Activated CD8-positive, alpha-beta T cell treated with anti-CD3 and anti-CD28 coated beads, Interleukin-2, amount 10 ng/mL, durations not matched to agents 7 days and 5 days (primary cell): ENCODE measurements around the gene ATP5PO. TPM values are rescaled to one million over a fixed set of nuclear protein-coding genes. Genes with fewer than 3 reads are reported as not detected.

Experiments used
- ATAC-seq: fragments of 150-1000 bp; cut with Tn5 transposase; one replicate; pipeline ENCODE4 v1.10.0; 2021; ENCODE audit warnings: moderate library complexity
- CTCF ChIA-PET: fragments of 350-600 bp; sonication (Branson Sonifier 250); formaldehyde crosslinking; loops from one replicate; lab custom pipeline; 2021; ENCODE audit warnings: antibody characterized with exemption; lab: Charles Lee
- POLR2A ChIA-PET: fragments of 350-600 bp; sonication (Branson Sonifier 250); formaldehyde crosslinking; loops from one replicate; lab custom pipeline; 2021; ENCODE audit warnings: antibody characterized with exemption; lab: Charles Lee
- DNase-seq: peaks from one replicate; pipeline ENCODE4 v3.0.0-alpha.2; 2020
- H3K27ac Mint-ChIP-seq: one replicate; pipeline ENCODE4 v1.8.0; 2021; ENCODE audit warnings: mild to moderate bottlenecking, mixed read lengths
- H3K27me3 Mint-ChIP-seq: one replicate; pipeline ENCODE4 v1.8.0; 2021; ENCODE audit warnings: low read depth, mixed read lengths
- H3K36me3 Mint-ChIP-seq: one replicate; pipeline ENCODE4 v1.8.0; 2021; ENCODE audit warnings: low read depth, mixed read lengths
- H3K4me1 Mint-ChIP-seq: one replicate; pipeline ENCODE4 v1.8.0; 2021; ENCODE audit warnings: low read depth, mixed read lengths
- H3K4me3 Mint-ChIP-seq: one replicate; pipeline ENCODE4 v1.8.0; 2021; ENCODE audit warnings: mild to moderate bottlenecking, mixed read lengths
- H3K9me3 Mint-ChIP-seq: one replicate; pipeline ENCODE4 v1.8.0; 2022; ENCODE audit warnings: mixed read lengths; ENCODE audit not compliant: insufficient read depth
- total RNA-seq, 2 experiments: library from RNA; stranded (reverse); gene quantifications; one replicate each; pipeline ENCODE4 v1.2.3, GENCODE V29; 2021

ATP5PO gene
- total RNA-seq, 2 experiments from 2014 or later, result 229 to 231 TPM

GRCh38 chr21:33898586-33898985 is 17.0 kb downstream of the ATP5PO start:
- Mint-ChIP-seq H3K4me1 (peaks cover 33% of the 10 kb centered on the region), H3K36me3 (peaks cover 25% of the 10 kb centered on the region), H3K9me3 (no peaks in the 10 kb centered on the region), H3K4me3 (no peak overlapping the region), H3K27me3 (peaks cover 2% of the 10 kb centered on the region), H3K27ac (no peak overlapping the region)
- ATAC-seq (no peak), DNase-seq (no peak)
- ChIA-PET POLR2A (no interaction called here), CTCF (no interaction called here)

GRCh38 chr21:33897739-33898138 is 17.9 kb downstream of the ATP5PO start:
- no peak for DNase-seq
- H3K4me3 Mint-ChIP-seq, result no peak overlapping the region
- no peak overlapping the region for H3K27ac Mint-ChIP-seq
- H3K4me1 Mint-ChIP-seq, result peaks cover 32% of the 10 kb centered on the region
- no peaks in the 10 kb centered on the region for H3K9me3 Mint-ChIP-seq
- no peak for ATAC-seq
- CTCF ChIA-PET, result no interaction called here
- POLR2A ChIA-PET, result no interaction called here
- peaks cover 2% of the 10 kb centered on the region for H3K27me3 Mint-ChIP-seq
- H3K36me3 Mint-ChIP-seq, result peaks cover 16% of the 10 kb centered on the region

DNA sequence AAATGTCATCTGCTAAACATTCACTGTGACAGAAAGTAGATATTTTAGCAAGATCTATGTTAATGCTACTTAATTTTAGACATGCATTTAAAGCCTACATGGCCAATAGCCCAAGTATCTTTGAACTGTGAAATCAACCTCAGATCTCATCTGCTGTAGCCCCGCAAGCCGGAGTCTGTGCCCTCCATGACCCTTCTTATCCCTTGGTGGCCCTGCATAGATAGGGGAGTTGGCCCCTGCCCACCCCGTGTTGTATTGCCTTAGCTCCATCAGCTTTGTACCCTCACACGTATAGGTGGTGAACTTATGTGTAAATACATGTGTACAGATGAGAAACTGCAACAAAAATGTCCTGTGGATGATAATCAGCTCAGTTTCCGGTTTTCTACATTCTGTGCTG is 18.5 kb downstream of the ATP5PO start:
- DNase-seq (no peak), ATAC-seq (no peak)
- Mint-ChIP-seq H3K27ac (no peak overlapping the region), H3K4me3 (no peak overlapping the region), H3K9me3 (no peaks in the 10 kb centered on the region), H3K36me3 (peaks cover 11% of the 10 kb centered on the region), H3K27me3 (peaks cover 2% of the 10 kb centered on the region), H3K4me1 (peaks cover 27% of the 10 kb centered on the region)
- POLR2A ChIA-PET, result no interaction called here
- CTCF ChIA-PET, result no interaction called here

DNA sequence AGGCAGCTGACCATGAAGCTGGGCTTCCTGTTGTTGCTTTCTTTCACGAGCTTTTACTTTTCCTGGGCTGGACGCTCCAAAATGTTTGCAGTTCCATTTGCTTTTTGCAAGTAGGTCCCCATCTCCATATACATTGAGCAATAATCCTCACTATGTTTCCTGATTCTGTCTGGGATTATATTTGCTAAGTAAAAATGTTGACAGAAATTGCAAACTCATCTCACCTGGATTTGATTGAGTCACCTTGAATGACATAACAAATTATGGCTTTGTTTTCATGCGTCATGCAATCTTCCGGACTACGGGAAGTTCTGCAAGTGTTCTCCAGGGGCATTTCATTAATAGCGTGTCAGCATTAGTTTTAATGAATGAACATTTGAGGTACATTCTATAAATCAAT is 18.9 kb downstream of the ATP5PO start:
- H3K9me3 Mint-ChIP-seq, result no peaks in the 10 kb centered on the region
- POLR2A ChIA-PET, result no interaction called here
- CTCF ChIA-PET, result interaction anchor here (0.8 to 1.0 kb wide), 2 partner anchors 16 to 307 kb away, joined by 3 read pairs; no protein-coding TSS in a partner anchor
- peaks cover 9% of the 10 kb centered on the region for H3K36me3 Mint-ChIP-seq
- ATAC-seq (no peak), DNase-seq (no peak)
- H3K27ac Mint-ChIP-seq, result no peak overlapping the region
- H3K27me3 Mint-ChIP-seq, result peaks cover 2% of the 10 kb centered on the region
- no peak overlapping the region for H3K4me3 Mint-ChIP-seq
- H3K4me1 Mint-ChIP-seq, result peaks cover 25% of the 10 kb centered on the region

GRCh38 chr21:33895356-33895755 is 20.2 kb downstream of the ATP5PO start:
- DNase-seq (no peak), ATAC-seq (no peak)
- Mint-ChIP-seq H3K4me1 (peaks cover 20% of the 10 kb centered on the region), H3K36me3 (peaks cover 5% of the 10 kb centered on the region), H3K27ac (no peak overlapping the region), H3K9me3 (no peaks in the 10 kb centered on the region), H3K27me3 (peaks cover 2% of the 10 kb centered on the region), H3K4me3 (no peak overlapping the region)
- POLR2A ChIA-PET, result interaction anchor here (0.6 kb wide), 1 partner anchor 707 kb away, joined by 3 read pairs; no protein-coding TSS in a partner anchor
- CTCF ChIA-PET, result interaction anchor here (0.7 to 1.5 kb wide), 5 partner anchors 26 to 472 kb away, joined by 3 to 6 read pairs (median 3); no protein-coding TSS in a partner anchor

- ATAC-seq (peak; percentile 83), DNase-seq (peak; percentile 70)
- POLR2A ChIA-PET, result interaction anchor here (0.6 kb wide), 1 partner anchor 708 kb away, joined by 3 read pairs; no protein-coding TSS in a partner anchor
- Mint-ChIP-seq H3K27ac (no peak overlapping the region), H3K4me1 (peaks cover 17% of the 10 kb centered on the region), H3K36me3 (peaks cover 3% of the 10 kb centered on the region), H3K9me3 (no peaks in the 10 kb centered on the region), H3K4me3 (peak overlapping the region; percentile 50), H3K27me3 (peaks cover 2% of the 10 kb centered on the region)
- CTCF ChIA-PET, result interaction anchor here (0.7 to 1.5 kb wide), 6 partner anchors 25 to 473 kb away, joined by 3 to 6 read pairs (median 3); no protein-coding TSS in a partner anchor
These were observed 20.8 kb downstream of the ATP5PO start for GRCh38 chr21:33894736-33895288.

DNA sequence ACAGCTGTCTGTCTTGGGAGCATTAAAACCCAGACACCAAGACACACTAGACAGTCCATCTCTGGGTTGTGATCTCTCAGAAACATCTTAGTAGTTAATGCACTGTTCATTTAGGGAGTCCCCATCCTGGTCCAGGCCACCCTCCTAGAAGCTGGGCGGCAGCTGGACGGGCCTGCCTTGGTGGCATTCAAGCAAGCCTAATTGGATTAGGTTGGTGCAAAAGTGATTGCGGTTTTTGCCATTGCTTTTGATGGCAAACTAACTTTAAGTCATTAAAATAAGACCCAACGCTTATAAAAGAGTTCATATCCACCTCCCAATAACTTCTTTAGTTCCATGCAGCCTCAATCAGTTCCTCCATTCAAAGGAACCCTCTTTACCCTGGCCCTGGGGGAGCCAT is 21.7 kb downstream of the ATP5PO start:
- H3K27me3 Mint-ChIP-seq, result peaks cover 2% of the 10 kb centered on the region
- no peaks in the 10 kb centered on the region for H3K36me3 Mint-ChIP-seq
- H3K4me1 Mint-ChIP-seq, result peaks cover 14% of the 10 kb centered on the region
- no peak overlapping the region for H3K27ac Mint-ChIP-seq
- ATAC-seq, result no peak
- no peak overlapping the region for H3K4me3 Mint-ChIP-seq
- H3K9me3 Mint-ChIP-seq, result no peaks in the 10 kb centered on the region
- no peak for DNase-seq
- ChIA-PET CTCF (interaction anchor here (0.9 to 1.5 kb wide), 2 partner anchors 220 to 288 kb away, joined by 3 to 6 read pairs; no protein-coding TSS in a partner anchor), POLR2A (interaction anchor here (0.7 kb wide), 1 partner anchor 31 kb away, joined by 3 read pairs; no protein-coding TSS in a partner anchor)

DNA sequence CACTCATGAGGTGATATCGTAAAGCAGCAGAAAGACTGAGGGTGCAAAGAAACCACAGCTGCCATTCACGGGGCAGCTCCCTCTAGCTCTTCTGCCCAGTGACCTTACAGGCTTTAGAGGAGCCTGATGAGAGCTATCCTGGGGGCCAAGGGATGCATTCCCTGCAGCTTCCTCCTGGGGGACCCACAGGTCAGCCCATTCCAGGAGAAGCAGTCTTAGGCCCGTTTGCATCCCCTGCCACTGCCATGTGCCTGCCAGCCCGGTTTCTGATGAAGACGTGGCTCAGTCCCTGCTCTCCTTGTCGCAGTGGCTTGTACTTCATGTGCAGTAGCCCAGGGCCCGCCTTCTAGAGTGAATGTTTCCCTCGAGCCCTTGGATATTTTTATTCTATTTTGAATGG is 22.8 kb downstream of the ATP5PO start:
- no peaks in the 10 kb centered on the region for H3K9me3 Mint-ChIP-seq
- H3K36me3 Mint-ChIP-seq, result no peaks in the 10 kb centered on the region
- ATAC-seq, result no peak
- H3K4me1 Mint-ChIP-seq, result peaks cover 14% of the 10 kb centered on the region
- H3K27me3 Mint-ChIP-seq, result peaks cover 2% of the 10 kb centered on the region
- no peak overlapping the region for H3K4me3 Mint-ChIP-seq
- DNase-seq, result no peak
- POLR2A ChIA-PET, result interaction anchor here (0.6 kb wide), 2 partner anchors 88 to 171 kb away, joined by 3 read pairs; no protein-coding TSS in a partner anchor
- no peak overlapping the region for H3K27ac Mint-ChIP-seq
- CTCF ChIA-PET, result interaction anchor here (1.0 to 1.5 kb wide), 2 partner anchors 32 to 455 kb away, joined by 3 read pairs; no protein-coding TSS in a partner anchor

DNA sequence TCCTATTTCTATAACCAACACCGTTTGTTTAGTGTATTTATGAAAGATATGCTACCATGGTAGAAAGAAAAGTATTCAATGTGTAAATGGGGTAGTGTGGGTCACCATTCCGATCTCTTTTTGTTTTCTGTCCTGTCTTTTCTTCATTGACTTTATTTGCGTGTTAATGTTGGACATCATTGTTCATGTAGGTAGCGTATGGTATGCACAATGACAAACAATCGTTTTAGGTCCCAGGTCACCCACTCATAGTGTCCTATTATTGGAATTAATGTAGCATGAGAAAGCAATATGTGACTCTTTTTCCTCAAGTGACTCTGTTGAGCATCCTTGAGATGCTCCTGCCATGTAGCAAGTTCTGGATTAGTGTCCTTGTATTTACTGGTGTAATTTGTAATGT is 25.4 kb downstream of the ATP5PO start:
- ATAC-seq (no peak), DNase-seq (no peak)
- H3K36me3 Mint-ChIP-seq, result no peaks in the 10 kb centered on the region
- CTCF ChIA-PET, result no interaction called here
- H3K27ac Mint-ChIP-seq, result no peak overlapping the region
- H3K4me1 Mint-ChIP-seq, result peaks cover 8% of the 10 kb centered on the region
- peaks cover 2% of the 10 kb centered on the region for H3K27me3 Mint-ChIP-seq
- POLR2A ChIA-PET, result interaction anchor here (0.6 kb wide), 1 partner anchor 900 kb away, joined by 4 read pairs; no protein-coding TSS in a partner anchor
- H3K9me3 Mint-ChIP-seq, result no peaks in the 10 kb centered on the region
- no peak overlapping the region for H3K4me3 Mint-ChIP-seq

DNA sequence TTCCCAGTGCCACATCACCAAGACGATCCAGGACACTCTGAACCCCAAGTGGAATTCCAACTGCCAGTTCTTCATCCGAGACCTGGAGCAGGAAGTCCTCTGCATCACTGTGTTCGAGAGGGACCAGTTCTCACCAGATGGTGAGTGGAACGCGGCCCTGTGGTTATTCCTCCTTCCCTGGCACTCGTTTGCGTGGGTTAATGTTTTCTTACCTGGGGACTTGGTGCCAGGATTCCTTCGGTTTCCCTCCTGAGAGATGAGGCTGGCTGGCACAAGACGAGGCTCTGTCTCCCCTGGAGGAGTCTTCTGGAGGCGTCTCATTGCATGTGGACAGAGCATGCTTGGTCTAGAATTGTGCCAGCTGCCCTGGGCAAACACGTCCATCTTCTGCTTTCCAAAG is 29.3 kb downstream of the ATP5PO start:
- Mint-ChIP-seq H3K9me3 (no peaks in the 10 kb centered on the region), H3K27me3 (peaks cover 3% of the 10 kb centered on the region), H3K27ac (no peak overlapping the region), H3K4me1 (no peaks in the 10 kb centered on the region), H3K36me3 (no peaks in the 10 kb centered on the region), H3K4me3 (no peak overlapping the region)
- CTCF ChIA-PET, result no interaction called here
- POLR2A ChIA-PET, result no interaction called here
- DNase-seq, result no peak
- ATAC-seq, result no peak

DNA sequence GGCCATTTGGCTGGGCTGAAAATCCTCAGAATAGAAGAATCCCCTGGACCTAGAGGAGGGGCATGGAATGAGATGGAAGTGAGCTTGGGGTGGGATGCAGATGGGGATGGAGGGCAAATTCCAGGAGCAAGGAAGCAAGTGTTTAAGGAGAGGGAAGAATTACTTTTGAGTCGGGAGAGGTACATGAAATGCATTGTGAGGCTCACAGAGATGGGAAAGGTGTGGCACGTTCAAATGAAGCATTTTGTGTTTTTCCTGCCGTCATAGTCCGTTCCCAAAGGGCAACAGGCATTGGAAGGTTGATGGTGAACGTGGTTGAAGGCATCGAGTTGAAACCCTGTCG is 30.5 kb downstream of the ATP5PO start:
- no peak for DNase-seq
- ATAC-seq, result no peak
- H3K4me3 Mint-ChIP-seq, result no peak overlapping the region
- ChIA-PET CTCF (no interaction called here), POLR2A (no interaction called here)
- H3K27ac Mint-ChIP-seq, result no peak overlapping the region
- H3K36me3 Mint-ChIP-seq, result no peaks in the 10 kb centered on the region
- no peaks in the 10 kb centered on the region for H3K9me3 Mint-ChIP-seq
- peaks cover 3% of the 10 kb centered on the region for H3K27me3 Mint-ChIP-seq
- no peaks in the 10 kb centered on the region for H3K4me1 Mint-ChIP-seq

GRCh38 chr21:33884376-33885171 is 31.0 kb downstream of the ATP5PO start:
- DNase-seq (no peak), ATAC-seq (no peak)
- Mint-ChIP-seq H3K9me3 (no peaks in the 10 kb centered on the region), H3K36me3 (no peaks in the 10 kb centered on the region), H3K4me1 (no peaks in the 10 kb centered on the region), H3K27ac (no peak overlapping the region), H3K4me3 (no peak overlapping the region), H3K27me3 (peaks cover 3% of the 10 kb centered on the region)
- ChIA-PET CTCF (no interaction called here), POLR2A (no interaction called here)
